ENCODE data around the gene ZNF576. TPM values are rescaled to one million over a fixed set of nuclear protein-coding genes. Genes with fewer than 3 reads are reported as not detected.

ZNF576 gene, protein sequence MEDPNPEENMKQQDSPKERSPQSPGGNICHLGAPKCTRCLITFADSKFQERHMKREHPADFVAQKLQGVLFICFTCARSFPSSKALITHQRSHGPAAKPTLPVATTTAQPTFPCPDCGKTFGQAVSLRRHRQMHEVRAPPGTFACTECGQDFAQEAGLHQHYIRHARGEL
- 9.7 and 11.1 TPM in 2 replicates for total RNA-seq

DNA sequence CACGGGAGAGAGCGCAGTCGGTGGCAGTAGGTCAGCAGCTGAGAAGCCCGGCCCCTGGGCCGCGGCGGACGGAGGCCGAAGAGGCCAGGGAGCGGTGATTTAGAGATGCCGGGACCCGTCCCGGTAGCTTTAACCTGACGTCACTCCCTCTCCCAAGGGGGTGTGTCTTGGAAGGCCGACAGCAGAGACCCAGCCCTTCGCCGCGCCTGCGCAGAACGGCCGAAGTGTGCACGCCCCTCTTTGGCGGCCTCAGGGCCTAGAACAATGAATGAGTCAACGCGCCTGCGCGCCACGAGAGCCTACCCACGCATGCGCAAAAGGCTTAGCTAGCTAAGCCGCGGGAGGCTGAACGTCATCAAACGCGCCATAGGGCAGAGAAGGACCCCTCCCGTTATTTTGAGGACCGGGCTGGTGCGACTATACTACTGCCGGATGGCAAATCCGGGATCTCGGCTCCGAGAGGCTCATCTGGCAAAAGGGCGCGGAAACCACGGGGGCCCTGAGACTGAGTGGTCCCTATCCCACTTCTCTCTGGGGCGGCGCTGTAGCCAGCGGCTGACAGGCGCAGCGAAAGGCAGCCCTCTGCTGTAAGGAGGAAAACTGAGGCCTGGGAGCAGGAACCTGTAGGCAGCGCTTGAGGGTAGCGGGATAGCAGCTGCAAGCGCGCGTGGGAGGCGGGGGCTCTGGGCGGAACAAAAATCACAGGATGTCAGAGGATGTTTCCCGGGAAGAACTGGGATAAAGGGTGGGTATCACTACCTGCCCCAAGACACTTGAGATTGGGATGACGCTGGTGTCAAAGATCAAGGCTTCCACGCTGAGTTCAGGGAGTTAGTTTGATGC, at the start of gene ZNF576, which contains the start of gene IRGQ:
ZNF576 (plus strand) TSS at position 597 of the 843 bp plus-strand sequence. CDS start 514 bp downstream, outside the sequence.
IRGQ (minus strand) TSS at position 136 of the 843 bp plus-strand sequence. CDS start 796 bp downstream, outside the sequence.

DNA sequence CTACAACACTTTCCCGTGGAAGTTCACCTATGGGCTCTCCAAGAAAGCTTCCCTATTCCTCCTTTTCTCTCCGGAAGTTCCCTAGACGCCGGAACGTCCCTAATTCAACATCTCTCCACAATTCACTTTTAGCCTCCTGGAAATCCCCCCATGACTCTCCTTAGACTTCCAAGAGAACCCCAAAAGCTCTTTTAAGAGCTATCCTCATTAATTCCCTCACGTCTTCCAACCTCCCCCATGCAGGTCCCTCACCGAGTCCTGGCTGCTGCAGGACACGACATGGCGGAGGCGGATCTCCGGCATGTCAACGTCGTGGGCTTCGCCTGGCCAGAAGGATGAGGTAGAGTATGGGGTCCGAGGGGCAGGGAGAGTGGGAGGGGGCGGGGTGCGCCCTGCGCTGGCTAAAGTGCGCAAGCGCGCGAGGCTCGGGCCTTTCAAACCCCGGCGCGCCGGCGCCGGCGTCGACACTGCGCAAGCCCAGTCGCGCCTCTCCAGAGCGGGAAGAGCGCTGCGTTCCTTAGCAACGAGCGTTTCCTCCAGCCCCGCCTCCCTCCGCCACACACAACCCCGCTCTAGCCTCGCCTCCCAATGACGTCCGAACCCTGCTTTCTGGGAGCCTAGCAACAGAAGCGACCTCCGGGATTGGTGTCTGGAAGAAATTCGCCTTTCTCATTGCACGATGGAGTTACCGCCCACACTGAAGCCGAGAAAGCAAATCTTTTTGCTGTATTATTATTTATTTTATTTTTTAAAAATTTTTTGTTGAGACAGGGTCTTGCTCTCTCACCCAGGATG, 21.0 kb upstream of the ZNF576 start, which contains the start of the genes PINLYP and XRCC1:
PINLYP (plus strand) TSS at position 646 of the 795 bp plus-strand sequence. CDS start 1,391 bp downstream, outside the sequence.
XRCC1 (minus strand) TSS at position 372 of the 795 bp plus-strand sequence; CDS start at position 303, 69 bp downstream.

GRCh38 chr19:43611788-43612187, 15.4 kb downstream of the ZNF576 start, which contains the start of gene SRRM5:
TSS of gene SRRM5 (plus strand) at chr19:43612088. CDS start at chr19:43612122, 34 bp downstream.

DNA sequence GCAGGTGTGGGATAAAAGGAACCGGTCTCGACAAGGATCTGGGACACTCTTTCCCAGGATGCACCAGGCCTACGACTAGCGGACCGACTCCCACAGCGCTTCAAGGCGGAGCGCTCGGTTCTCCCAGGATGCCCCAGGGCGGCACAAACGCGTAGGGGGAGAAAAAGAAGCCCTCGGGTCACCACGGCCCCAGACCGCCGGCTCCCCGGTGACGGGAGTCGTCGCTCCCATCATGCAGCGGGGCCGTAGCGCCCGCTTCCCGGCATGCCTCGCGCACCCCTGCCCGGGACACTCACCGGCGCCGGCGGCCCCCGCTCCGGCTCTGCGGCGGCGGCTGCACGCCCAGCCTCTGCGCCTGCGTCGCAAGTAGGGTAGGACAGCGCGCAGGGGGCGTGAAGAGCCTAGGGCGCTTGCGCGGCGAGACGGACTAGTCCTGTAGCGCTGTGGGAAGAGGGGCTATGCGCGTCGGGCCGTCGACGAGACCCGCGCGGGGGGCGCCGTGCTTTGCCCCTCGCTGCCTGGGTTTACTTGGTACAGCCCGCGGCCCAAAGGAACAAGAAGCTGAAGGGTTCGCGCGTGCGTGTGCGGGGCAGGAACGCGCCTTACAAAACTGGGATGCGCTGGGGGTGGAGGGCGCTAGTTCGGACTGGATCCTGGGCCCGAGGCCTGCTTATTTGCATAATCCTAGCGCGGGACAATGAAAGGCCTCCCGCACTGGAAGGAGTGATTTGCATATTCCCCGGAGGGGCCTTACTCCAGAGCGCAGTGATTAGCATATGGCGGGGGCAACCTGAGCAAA, 23.1 kb downstream of the ZNF576 start, which contains the start of gene ZNF428:
ZNF428 (minus strand) TSS at position 368 of the 799 bp plus-strand sequence. CDS start 5,325 bp downstream, outside the sequence.

DNA sequence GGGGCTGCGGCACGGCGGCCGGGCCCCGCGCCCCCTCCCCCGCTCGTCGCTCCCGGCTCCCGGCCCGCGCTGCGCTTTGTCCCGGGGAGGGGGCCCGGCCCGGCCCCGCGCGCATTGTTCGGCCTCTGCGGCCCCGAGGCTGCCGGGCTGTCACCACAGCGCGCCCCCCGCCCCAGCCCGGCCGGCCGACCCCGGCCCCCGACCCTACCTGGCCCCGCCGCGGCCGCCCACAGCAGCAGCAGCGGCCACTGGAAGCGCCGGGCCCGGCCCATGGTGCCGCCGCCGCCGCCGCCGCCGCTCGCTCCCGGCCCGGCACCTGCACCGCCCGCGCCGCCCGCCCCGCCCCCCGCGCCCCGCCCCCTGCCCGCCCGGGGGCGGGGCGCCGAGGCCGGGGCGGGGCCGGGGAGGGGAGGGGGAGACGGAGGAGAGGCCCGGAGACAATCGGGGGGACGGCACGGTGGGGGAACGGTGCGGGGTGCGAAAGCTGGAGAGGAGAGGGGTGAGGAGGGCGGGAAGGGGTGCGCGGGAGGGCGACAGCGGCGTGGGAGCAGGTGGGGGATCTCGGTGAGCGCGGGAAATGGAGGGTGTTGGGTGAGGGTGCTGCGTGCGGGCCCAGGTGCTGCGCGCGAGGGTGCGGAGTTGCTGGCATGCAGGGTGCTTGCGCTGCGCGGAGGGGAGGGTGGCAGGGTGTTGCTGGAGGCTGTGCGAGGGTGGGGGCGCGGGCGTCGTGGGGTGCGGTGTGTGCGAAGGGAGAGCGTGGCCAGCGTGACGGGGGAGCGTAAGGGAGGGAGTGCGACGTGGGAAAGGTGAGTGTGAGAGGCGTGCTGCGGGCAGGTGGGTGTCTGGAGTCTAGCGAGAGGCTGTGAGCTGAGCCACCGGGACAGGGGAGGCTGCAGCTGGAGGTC, 43.4 kb downstream of the ZNF576 start, which contains the start of gene CADM4:
CADM4 (minus strand) TSS at position 332 of the 905 bp plus-strand sequence; CDS start at position 272, 60 bp downstream.

Other genes with a start within 250 kb of the ZNF576 start
- 0.76 TPM in 1 of 2 replicates, not detected in the other for gene CD177, start 242.9 kb upstream of the ZNF576 start, total RNA-seq
- not detected in 2 replicates for gene TEX101, start 181.7 kb upstream of the ZNF576 start, total RNA-seq
- not detected in 2 replicates for gene LYPD3, start 131.0 kb upstream of the ZNF576 start, total RNA-seq
- gene PHLDB3, start 91.8 kb upstream of the ZNF576 start, total RNA-seq = 12.1 and 17.5 TPM in 2 replicates
- gene ETHE1, start 69.4 kb upstream of the ZNF576 start, total RNA-seq = 55.6 and 78.9 TPM in 2 replicates
- 0.26 and 0.36 TPM in 2 replicates for gene ZNF575, start 63.4 kb upstream of the ZNF576 start, total RNA-seq
- 10.9 and 15.0 TPM in 2 replicates for gene XRCC1, start 21.1 kb upstream of the ZNF576 start, total RNA-seq
- 0.76 and 1.3 TPM in 2 replicates for gene PINLYP, start 20.8 kb upstream of the ZNF576 start, total RNA-seq
- gene IRGQ, start 461 bp upstream of the ZNF576 start, total RNA-seq = 20.1 and 29.3 TPM in 2 replicates
- 0.03 TPM in 1 of 2 replicates, not detected in the other for gene SRRM5, start 15.5 kb downstream of the ZNF576 start, total RNA-seq
- 28.0 and 29.2 TPM in 2 replicates for gene ZNF428, start 23.0 kb downstream of the ZNF576 start, total RNA-seq
- 4.3 and 5.6 TPM in 2 replicates for gene CADM4, start 43.3 kb downstream of the ZNF576 start, total RNA-seq
- gene PLAUR, start 73.6 kb downstream of the ZNF576 start, total RNA-seq = 87.8 and 131 TPM in 2 replicates
- not detected in 2 replicates for gene IRGC, start 119.5 kb downstream of the ZNF576 start, total RNA-seq
- 11.3 and 23.8 TPM in 2 replicates for gene SMG9, start 158.4 kb downstream of the ZNF576 start, total RNA-seq
- gene KCNN4, start 184.4 kb downstream of the ZNF576 start, total RNA-seq = 3.3 and 11.3 TPM in 2 replicates
- gene LYPD5, start 205.9 kb downstream of the ZNF576 start, total RNA-seq = 1.4 and 2.1 TPM in 2 replicates
- gene ZNF283, start 230.7 kb downstream of the ZNF576 start, total RNA-seq = 15.9 and 16.0 TPM in 2 replicates

Data from smooth muscle cell of the pulmonary artery (primary cell).